HG02798 (cell line): ENCODE data around the gene PRAMEF14.
"Not testable (repeated sequence)": the region's sequence is repeated elsewhere in the genome, so short reads cannot be mapped to it uniquely, and the experiment has no call there.

Source experiments
- ATAC-seq: cut with Tn5 transposase; IDR thresholded peaks from one replicate; pipeline ENCODE4 v1.9.1; 2021; ENCODE audit warnings: mild to moderate bottlenecking; ENCODE audit not compliant: unreplicated experiment, poor library complexity

PRAMEF14 gene

GRCh38 chr1:13347034-13347433, at the start of gene PRAMEF14:
TSS of gene PRAMEF14 (minus strand) at chr1:13347134. CDS start at chr1:13345314, 1,820 bp downstream.
- ATAC-seq = not testable (repeated sequence)

- ATAC-seq = not testable (repeated sequence)
Observed at GRCh38 chr1:13395311-13395710, 48.4 kb upstream of the PRAMEF14 start.

GRCh38 chr1:13394761-13395160, 47.8 kb upstream of the PRAMEF14 start:
- not testable (repeated sequence) for ATAC-seq

- not testable (repeated sequence) for ATAC-seq
Observed at GRCh38 chr1:13393004-13393403, 46.1 kb upstream of the PRAMEF14 start.

GRCh38 chr1:13389332-13389731, 42.4 kb upstream of the PRAMEF14 start, which contains the start of gene PRAMEF17:
TSS of gene PRAMEF17 (plus strand) at chr1:13389632. CDS start at chr1:13389658, 26 bp downstream.
- ATAC-seq = not testable (repeated sequence)

GRCh38 chr1:13380380-13380779, 33.4 kb upstream of the PRAMEF14 start:
- ATAC-seq = not testable (repeated sequence)

GRCh38 chr1:13378983-13379382, 32.0 kb upstream of the PRAMEF14 start:
- ATAC-seq = not testable (repeated sequence)

- not testable (repeated sequence) for ATAC-seq
Observed at GRCh38 chr1:13368544-13368943, 21.6 kb upstream of the PRAMEF14 start.

- not testable (repeated sequence) for ATAC-seq
Observed at GRCh38 chr1:13366536-13366935, 19.6 kb upstream of the PRAMEF14 start.

GRCh38 chr1:13364928-13365327, 18.0 kb upstream of the PRAMEF14 start:
- not testable (repeated sequence) for ATAC-seq

- ATAC-seq = not testable (repeated sequence)
Observed at GRCh38 chr1:13362364-13362763, 15.4 kb upstream of the PRAMEF14 start.

GRCh38 chr1:13356774-13357173, 9.8 kb upstream of the PRAMEF14 start:
- not testable (repeated sequence) for ATAC-seq

GRCh38 chr1:13354475-13354874, 7.5 kb upstream of the PRAMEF14 start:
- ATAC-seq = not testable (repeated sequence)

GRCh38 chr1:13353476-13353875, 6.5 kb upstream of the PRAMEF14 start:
- ATAC-seq = not testable (repeated sequence)

- not testable (repeated sequence) for ATAC-seq
Observed at GRCh38 chr1:13342496-13342895, 4.4 kb downstream of the PRAMEF14 start.

GRCh38 chr1:13315281-13315680, 31.7 kb downstream of the PRAMEF14 start, which contains the start of gene PRAMEF15:
TSS of gene PRAMEF15 (plus strand) at chr1:13315581. CDS start at chr1:13318408, 2,827 bp downstream.
- not testable (repeated sequence) for ATAC-seq

- ATAC-seq = not testable (repeated sequence)
Observed at GRCh38 chr1:13303239-13303638, 43.7 kb downstream of the PRAMEF14 start, which contains the start of gene PRAMEF33. TSS of gene PRAMEF33 (plus strand) at chr1:13303539. CDS start at chr1:13305955, 2,416 bp downstream.

GRCh38 chr1:13302197-13302596, 44.7 kb downstream of the PRAMEF14 start:
- ATAC-seq = not testable (repeated sequence)

GRCh38 chr1:13298699-13299098, 48.2 kb downstream of the PRAMEF14 start:
- ATAC-seq = not testable (repeated sequence)

- not testable (repeated sequence) for ATAC-seq
Observed at GRCh38 chr1:13297216-13297931, 49.6 kb downstream of the PRAMEF14 start.
